HepG2 (cell line): ENCODE results near the gene TALDO1. TPM values are rescaled to one million over a fixed set of nuclear protein-coding genes. Genes with fewer than 3 reads are reported as not detected.

Source experiments
- ATAD3A ChIP-seq: sonication (generic); formaldehyde crosslinking; IDR thresholded peaks from 2 replicates; pipeline ENCODE4 v1.4.0; 2020; ENCODE audit warnings: missing genetic modification reagents
- CBX2 ChIP-seq, 2 experiments: fragments of 200-600 bp in 1 of 2; sonication (generic); formaldehyde crosslinking in 1 of 2; IDR thresholded peaks; 2 replicates each; pipeline versions ENCODE4 v1.7.0 to v1.8.1; 2018 to 2022; ENCODE audit warnings: low read depth in 2 of 2, low read length in 1 of 2, mild to moderate bottlenecking in 1 of 2, missing genetic modification reagents in 1 of 2
- DNMT1 ChIP-seq: sonication (generic); formaldehyde crosslinking; IDR thresholded peaks from 2 replicates; pipeline ENCODE4 v1.5.1; 2020; ENCODE audit warnings: mild to moderate bottlenecking, missing genetic modification reagents
- EHMT2 ChIP-seq: fragments of 200-600 bp; sonication (generic); IDR thresholded peaks from 2 replicates; pipeline ENCODE4 v1.7.0; 2017; ENCODE audit warnings: antibody characterized with exemption, low read depth, low read length, borderline replicate concordance
- EP300 ChIP-seq, 3 experiments: sonication (generic) in 1 of 3; formaldehyde crosslinking in 1 of 3; IDR thresholded peaks; 2 replicates each; pipeline versions ENCODE4 v1.5.1 to v1.6.1; 2011 to 2020; ENCODE audit warnings: low read depth in 2 of 3, low read length in 2 of 3, borderline replicate concordance in 1 of 3, improper control_type of control experiment in 1 of 3, mild to moderate bottlenecking in 1 of 3, missing genetic modification reagents in 1 of 3, moderate library complexity in 1 of 3
- GFI1 ChIP-seq: sonication (generic); formaldehyde crosslinking; IDR thresholded peaks from 2 replicates; pipeline ENCODE4 v1.5.0; 2020; ENCODE audit warnings: missing genetic modification reagents, mild to moderate bottlenecking, borderline replicate concordance
- HOXD1 ChIP-seq: sonication (generic); formaldehyde crosslinking; IDR thresholded peaks from 2 replicates; pipeline ENCODE4 v1.5.0; 2020; ENCODE audit warnings: missing genetic modification reagents
- IRX3 ChIP-seq: sonication (generic); formaldehyde crosslinking; IDR thresholded peaks from 2 replicates; pipeline ENCODE4 v1.8.1; 2023; ENCODE audit warnings: mild to moderate bottlenecking, low read depth, missing genetic modification reagents, borderline replicate concordance
- JUNB ChIP-seq: sonication (generic); formaldehyde crosslinking; IDR thresholded peaks from 2 replicates; pipeline ENCODE4 v1.8.0; 2022; ENCODE audit warnings: missing genetic modification reagents, mild to moderate bottlenecking, borderline replicate concordance
- PHF21A ChIP-seq: sonication (generic); formaldehyde crosslinking; IDR thresholded peaks from 2 replicates; pipeline ENCODE4 v1.5.0; 2020; ENCODE audit warnings: mild to moderate bottlenecking, missing genetic modification reagents
- PPARG ChIP-seq: conservative IDR thresholded peaks from 2 replicates; pipeline ENCODE4 v1.6.1; 2016; ENCODE audit warnings: missing biosample characterization, missing genetic modification reagents
- RFXANK ChIP-seq: IDR thresholded peaks from 2 replicates; pipeline ENCODE4 v1.6.1; 2016
- SP4 ChIP-seq: sonication (generic); formaldehyde crosslinking; IDR thresholded peaks from 2 replicates; pipeline ENCODE4 v1.8.1; 2023; ENCODE audit warnings: mild to moderate bottlenecking, missing genetic modification reagents
- ZNF264 ChIP-seq: sonication (generic); formaldehyde crosslinking; IDR thresholded peaks from 2 replicates; pipeline ENCODE4 v1.4.0; 2020; ENCODE audit warnings: missing genetic modification reagents
- ZNF337 ChIP-seq: sonication (generic); formaldehyde crosslinking; IDR thresholded peaks from 2 replicates; pipeline ENCODE4 v1.5.1; 2020; ENCODE audit warnings: missing genetic modification reagents, low read depth, mild to moderate bottlenecking, borderline replicate concordance
- ZNF441 ChIP-seq: sonication (generic); formaldehyde crosslinking; IDR thresholded peaks from 2 replicates; pipeline ENCODE4 v1.7.0; 2021; ENCODE audit warnings: missing genetic modification reagents, borderline replicate concordance
- ZNF484 ChIP-seq: sonication (generic); formaldehyde crosslinking; IDR thresholded peaks from 2 replicates; pipeline ENCODE4 v1.5.1; 2020; ENCODE audit warnings: mild to moderate bottlenecking, low read depth, missing genetic modification reagents, borderline replicate concordance
- ZNF547 ChIP-seq: sonication (generic); formaldehyde crosslinking; IDR thresholded peaks from 2 replicates; pipeline ENCODE4 v1.5.1; 2020; ENCODE audit warnings: mild to moderate bottlenecking, missing genetic modification reagents
- ZNF550 ChIP-seq: sonication (generic); formaldehyde crosslinking; IDR thresholded peaks from 2 replicates; pipeline ENCODE4 v1.4.0; 2020; ENCODE audit warnings: mild to moderate bottlenecking, missing genetic modification reagents, borderline replicate concordance
- ZNF644 ChIP-seq: IDR thresholded peaks from 2 replicates; pipeline ENCODE4 v1.6.1; 2016; ENCODE audit warnings: low read depth
- ZNF766 ChIP-seq: sonication (generic); formaldehyde crosslinking; IDR thresholded peaks from 2 replicates; pipeline ENCODE4 v1.5.0; 2020; ENCODE audit warnings: missing genetic modification reagents, borderline replicate concordance
- ZNF792 ChIP-seq: IDR thresholded peaks from 2 replicates; pipeline ENCODE4 v1.6.1; 2016
- polyA plus RNA-seq, 8 experiments: library from polyadenylated mRNA; depleted of rRNA in 3 of 8; stranded (reverse) in 7 of 8; unstranded in 1 of 8; fragments of >200 nt; fragmentation: Illumina TruSeq in 4 of 8; extraction: Trizol in 4 of 8; gene quantifications; 2 replicates each; pipeline versions ENCODE4 v1.2.1 to v1.2.3, GENCODE V29; 2011 to 2016; ENCODE audit warnings: low read depth in 4 of 8, missing spikeins in 1 of 8, mixed read lengths in 1 of 8; ENCODE audit not compliant: insufficient read depth in 1 of 8
- total RNA-seq, 5 experiments: library from RNA; depleted of rRNA; stranded (reverse); fragments of >200 nt; fragmentation: Illumina TruSeq; extraction: Trizol; gene quantifications; 2 replicates each; pipeline ENCODE4 v1.2.3, GENCODE V29; 2016; ENCODE audit warnings: low read depth in 1 of 5
- TF ChIP-seq, protein P1 (sequence below): sonication (generic); formaldehyde crosslinking; IDR thresholded peaks from 2 replicates; pipeline ENCODE4 v1.5.0; 2020; ENCODE audit warnings: missing genetic modification reagents, mild to moderate bottlenecking, borderline replicate concordance
- TF ChIP-seq, protein P2 (sequence below): sonication (generic); formaldehyde crosslinking; IDR thresholded peaks from 2 replicates; pipeline ENCODE4 v1.4.0; 2020; ENCODE audit warnings: mild to moderate bottlenecking, missing genetic modification reagents
- TF ChIP-seq, protein P3 (sequence below): sonication (generic); formaldehyde crosslinking; IDR thresholded peaks from 2 replicates; pipeline ENCODE4 v1.4.0; 2020; ENCODE audit warnings: missing genetic modification reagents, borderline replicate concordance
- TF ChIP-seq, protein P4 (sequence below): IDR thresholded peaks from 2 replicates; pipeline ENCODE4 v1.6.1; 2016; ENCODE audit warnings: mild to moderate bottlenecking

The TALDO1 gene
- total and polyA plus RNA-seq, 2 of the 13 experiments (the other 11 are each of a cell fraction or from before 2014, with no cell fraction given): 107 to 240 TPM

DNA sequence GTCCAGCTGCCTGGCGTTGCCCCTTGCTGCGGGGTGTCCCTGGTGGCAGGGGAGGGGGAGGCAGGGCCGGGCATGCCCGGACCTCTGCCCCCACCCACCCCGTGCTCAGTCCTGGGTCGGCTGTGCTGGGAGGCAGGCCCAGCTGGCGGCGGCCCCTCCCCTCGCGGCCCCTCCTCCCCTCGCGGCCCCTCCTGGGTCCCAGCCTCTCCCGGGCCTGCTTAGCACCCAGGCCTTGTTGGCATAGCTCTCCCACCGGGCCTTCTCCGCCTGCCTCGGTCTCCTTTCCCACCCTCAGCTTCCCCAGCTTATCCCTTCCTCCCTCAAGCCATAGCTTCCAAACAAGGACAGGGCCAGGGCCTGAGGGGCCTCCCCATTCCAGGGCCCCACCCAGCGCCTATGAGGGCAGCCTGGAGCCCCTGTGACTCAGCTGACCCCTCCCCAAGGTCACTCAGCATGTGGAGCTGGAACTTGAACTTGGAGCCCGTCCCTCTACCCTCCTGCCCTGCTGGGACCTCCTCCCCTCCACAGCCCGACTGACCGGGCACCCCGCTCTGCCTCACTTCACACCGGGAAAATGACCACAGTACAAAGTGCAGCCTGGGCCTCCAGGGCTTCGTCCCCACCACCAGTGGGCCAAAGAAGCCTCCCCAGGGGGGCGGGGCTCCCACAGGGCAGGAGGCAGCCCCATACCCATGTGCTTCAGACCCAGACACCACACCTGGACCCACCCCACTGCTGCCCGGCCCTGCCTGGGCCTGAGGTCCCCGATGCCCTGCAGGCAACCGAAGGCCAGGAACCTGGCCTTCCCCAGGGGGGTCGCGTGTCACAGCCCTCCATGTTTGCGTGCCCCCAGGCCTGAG, 40.1 kb upstream of the TALDO1 start (continued):
- peak; percentile 62; the same call in 1 of the 2 replicates for TF ChIP-seq ZNF264 (CRISPR knock-in tag)
- peak; percentile 59 to 75 for TF ChIP-seq EP300 (IDR thresholded peaks at IDR 0.05; ENCODE audit: low read depth in 2 of 2, low read length in 2 of 2)
- peak; percentile 3; the same call in 1 of the 2 replicates for TF ChIP-seq EP300 (CRISPR knock-in tag; IDR thresholded peaks at IDR 0.05; ENCODE audit: borderline replicate concordance)
- TF ChIP-seq ZNF337: peak; percentile 66; the same call in 1 of the 2 replicates
- TF ChIP-seq GFI1 (CRISPR knock-in tag): 0 out of 2 replicates have a peak, but pooled peaks have one; percentile 58
- TF ChIP-seq, protein P1, sequence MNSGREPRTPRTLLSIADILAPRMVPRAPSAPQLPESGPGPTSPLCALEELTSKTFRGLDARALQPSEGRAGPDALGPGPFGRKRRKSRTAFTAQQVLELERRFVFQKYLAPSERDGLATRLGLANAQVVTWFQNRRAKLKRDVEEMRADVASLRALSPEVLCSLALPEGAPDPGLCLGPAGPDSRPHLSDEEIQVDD: no peak
- TF ChIP-seq, protein P2, sequence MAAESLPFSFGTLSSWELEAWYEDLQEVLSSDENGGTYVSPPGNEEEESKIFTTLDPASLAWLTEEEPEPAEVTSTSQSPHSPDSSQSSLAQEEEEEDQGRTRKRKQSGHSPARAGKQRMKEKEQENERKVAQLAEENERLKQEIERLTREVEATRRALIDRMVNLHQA (CRISPR knock-in tag): no peak
- TF ChIP-seq PPARG (CRISPR knock-in tag): no peak
- TF ChIP-seq, protein P3, sequence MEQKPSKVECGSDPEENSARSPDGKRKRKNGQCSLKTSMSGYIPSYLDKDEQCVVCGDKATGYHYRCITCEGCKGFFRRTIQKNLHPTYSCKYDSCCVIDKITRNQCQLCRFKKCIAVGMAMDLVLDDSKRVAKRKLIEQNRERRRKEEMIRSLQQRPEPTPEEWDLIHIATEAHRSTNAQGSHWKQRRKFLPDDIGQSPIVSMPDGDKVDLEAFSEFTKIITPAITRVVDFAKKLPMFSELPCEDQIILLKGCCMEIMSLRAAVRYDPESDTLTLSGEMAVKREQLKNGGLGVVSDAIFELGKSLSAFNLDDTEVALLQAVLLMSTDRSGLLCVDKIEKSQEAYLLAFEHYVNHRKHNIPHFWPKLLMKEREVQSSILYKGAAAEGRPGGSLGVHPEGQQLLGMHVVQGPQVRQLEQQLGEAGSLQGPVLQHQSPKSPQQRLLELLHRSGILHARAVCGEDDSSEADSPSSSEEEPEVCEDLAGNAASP: peak; percentile 94
- TF ChIP-seq, protein P4, sequence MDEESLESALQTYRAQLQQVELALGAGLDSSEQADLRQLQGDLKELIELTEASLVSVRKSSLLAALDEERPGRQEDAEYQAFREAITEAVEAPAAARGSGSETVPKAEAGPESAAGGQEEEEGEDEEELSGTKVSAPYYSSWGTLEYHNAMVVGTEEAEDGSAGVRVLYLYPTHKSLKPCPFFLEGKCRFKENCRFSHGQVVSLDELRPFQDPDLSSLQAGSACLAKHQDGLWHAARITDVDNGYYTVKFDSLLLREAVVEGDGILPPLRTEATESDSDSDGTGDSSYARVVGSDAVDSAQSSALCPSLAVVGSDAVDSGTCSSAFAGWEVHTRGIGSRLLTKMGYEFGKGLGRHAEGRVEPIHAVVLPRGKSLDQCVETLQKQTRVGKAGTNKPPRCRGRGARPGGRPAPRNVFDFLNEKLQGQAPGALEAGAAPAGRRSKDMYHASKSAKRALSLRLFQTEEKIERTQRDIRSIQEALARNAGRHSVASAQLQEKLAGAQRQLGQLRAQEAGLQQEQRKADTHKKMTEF: peak; percentile 85; the same call in 1 of the 2 replicates
- TF ChIP-seq ZNF550 (CRISPR knock-in tag): no peak
- no peak for TF ChIP-seq ZNF644 (CRISPR knock-in tag)
- no peak for TF ChIP-seq ATAD3A (CRISPR knock-in tag)
- TF ChIP-seq EHMT2: no peak
- peak; percentile 59; the same call in 1 of the 2 replicates for TF ChIP-seq ZNF441 (CRISPR knock-in tag)
- no peak; the same call in 1 of the 2 replicates for TF ChIP-seq ZNF484 (CRISPR knock-in tag)
- TF ChIP-seq IRX3 (CRISPR knock-in tag): no peak
- TF ChIP-seq ZNF766 (CRISPR knock-in tag): 0 out of 2 replicates have a peak, but pooled peaks have one; percentile 24
- no peak for TF ChIP-seq ZNF547 (CRISPR knock-in tag)
- TF ChIP-seq RFXANK (CRISPR knock-in tag): no peak
- 0 out of 2 replicates have a peak, but pooled peaks have one; percentile 44 for TF ChIP-seq DNMT1 (CRISPR knock-in tag)
- peak; percentile 73 for TF ChIP-seq SP4 (CRISPR knock-in tag)
- peak; percentile 99 for TF ChIP-seq PHF21A (CRISPR knock-in tag)
- peak; percentile 16; the same call in 1 of the 2 replicates for TF ChIP-seq ZNF792 (CRISPR knock-in tag)
- peak; percentile 71; the same call in 1 of the 2 replicates for TF ChIP-seq JUNB (CRISPR knock-in tag)
- TF ChIP-seq CBX2 (IDR thresholded peaks at IDR 0.05; ENCODE audit: low read depth, low read length): no peak
- TF ChIP-seq CBX2 (CRISPR knock-in tag; IDR thresholded peaks at IDR 0.05; ENCODE audit: low read depth): peak; percentile 33; the same call in 1 of the 2 replicates
- no peak; the same call in 1 of the 2 replicates for TF ChIP-seq HOXD1 (CRISPR knock-in tag)
